A549 treated with dexamethasone at 1 μM for 4 hours (cell line): Measurements from ENCODE around the gene FBN1. TPM values are rescaled to one million over a fixed set of nuclear protein-coding genes. Genes with fewer than 3 reads are reported as not detected.

Experiments used
- total RNA-seq: library from RNA; stranded (reverse); fragments of 200-300 nt; extraction: Qiagen RNA extraction; gene quantifications from 5 replicates; pipeline ENCODE4 v1.2.3, GENCODE V29; 2022

FBN1 gene
- 5.5 to 8.5 TPM (median 6.5 TPM) in 5 replicates for total RNA-seq

DNA sequence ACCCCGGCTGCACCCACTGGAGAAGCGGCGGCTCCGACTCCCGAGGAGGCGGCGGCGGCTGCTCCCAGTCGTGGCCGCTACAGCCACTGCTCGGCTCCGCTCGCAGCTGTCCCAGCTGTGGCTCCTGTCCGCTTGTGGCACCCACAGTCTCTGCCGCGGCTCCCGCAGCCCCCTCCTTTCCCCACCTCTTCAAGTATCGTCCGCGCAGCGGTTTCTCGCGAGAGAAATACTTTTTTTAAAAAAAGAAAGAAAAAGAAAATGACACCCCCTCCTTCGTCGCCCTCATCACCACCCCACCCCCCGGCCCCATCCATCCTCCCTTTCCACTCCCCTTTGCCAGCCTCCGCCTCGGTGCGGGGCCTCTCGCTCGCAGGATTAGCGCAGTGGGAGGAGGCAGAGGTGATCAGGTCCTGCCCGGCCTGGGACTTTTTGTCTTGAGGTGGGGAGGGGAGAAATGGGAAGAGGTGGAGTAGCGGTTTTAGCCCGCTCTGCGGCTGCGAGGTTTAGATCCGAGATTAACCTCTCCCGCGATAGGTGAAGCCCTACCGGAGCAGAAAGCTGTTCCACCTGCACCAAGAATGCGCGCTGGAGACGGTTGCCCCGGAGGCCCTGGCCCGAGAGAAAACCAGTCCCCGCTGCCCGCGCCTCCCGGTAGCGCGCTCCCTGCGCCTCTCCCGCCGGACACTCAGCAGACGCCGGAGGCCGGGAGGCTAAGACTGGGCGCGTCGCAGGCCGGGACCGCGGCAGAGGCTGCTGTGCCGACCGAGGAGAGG lies at the start of gene FBN1:
Gene FBN1 (minus strand): TSS at position 152 of the 773 bp plus-strand sequence. CDS start 940 bp downstream, outside the sequence.

Other genes starting within 250 kb of the FBN1 start
- 3.3 to 4.0 TPM (median 3.5 TPM) in 5 replicates for gene CEP152, start 165.4 kb upstream of the FBN1 start, total RNA-seq
- gene EID1, start 232.4 kb upstream of the FBN1 start, total RNA-seq: 105 to 129 TPM (median 122 TPM) in 5 replicates